Ascending aorta (tissue), 2 donors: Measurements from ENCODE around the gene DMPK. TPM values are rescaled to one million over a fixed set of nuclear protein-coding genes. Genes with fewer than 3 reads are reported as not detected.
"Not testable (repeated sequence)": the region's sequence is repeated elsewhere in the genome, so short reads cannot be mapped to it uniquely, and the experiment has no call there.

ENCODE experiments used
- DNase-seq, 2 donors: peaks; one replicate each; pipeline ENCODE4 v3.0.0-alpha.2; 2019; ENCODE audit warnings: low spot score in 2 of 2
- H3K27ac ChIP-seq, 2 donors: fragments of 200-600 bp; sonication (generic); one replicate each; pipeline ENCODE4 v1.5.1; 2016 to 2017; ENCODE audit warnings: mild to moderate bottlenecking in 1 of 2
- H3K27me3 ChIP-seq: fragments of 200-600 bp; sonication (generic); one replicate; pipeline ENCODE4 v1.5.1; 2017
- H3K36me3 ChIP-seq, 2 donors: fragments of 200-600 bp; sonication (generic); one replicate each; pipeline ENCODE4 v1.5.1; 2016
- H3K4me1 ChIP-seq, 2 donors: fragments of 200-600 bp; sonication (generic); one replicate each; pipeline ENCODE4 v1.5.1; 2016 to 2017; ENCODE audit warnings: mild to moderate bottlenecking in 1 of 2
- H3K4me3 ChIP-seq, 2 donors: fragments of 200-600 bp; sonication (generic); one replicate each; pipeline ENCODE4 v1.5.1; 2016 to 2017; ENCODE audit warnings: mild to moderate bottlenecking in 1 of 2
- H3K9me3 ChIP-seq, 2 donors: fragments of 200-600 bp; sonication (generic); one replicate each; pipeline ENCODE4 v1.5.1; 2016
- intact Hi-C: fragments of 100-400 bp; cut with DNase I; formaldehyde crosslinking; loops from one replicate; pipeline ENCODE4 v1.15.1; 2023
- total RNA-seq: library from RNA; depleted of rRNA; stranded (reverse); fragments of >200 nt; gene quantifications from one replicate; pipeline ENCODE4 v1.1.0, GENCODE V29; 2016
- TF ChIP-seq, protein P1 (sequence below), 3 experiments: fragments of 200-600 bp in 2 of 3; fragments of 450-650 bp in 1 of 3; sonication (generic) in 2 of 3; IDR thresholded peaks; one replicate each; pipeline ENCODE4 v1.5.1; 2016 to 2019; ENCODE audit warnings: antibody characterized with exemption in 3 of 3, mild to moderate bottlenecking in 1 of 3, moderate library complexity in 1 of 3

Gene DMPK
- total RNA-seq, 1 donor from 2014 or later = 76.8 TPM

GRCh38 chr19:45804959-45805230 is 22.6 kb upstream of the DMPK start:
- Histone ChIP-seq H3K4me1 (peaks cover 0 to 5% of the 10 kb centered on the region in 2 donors), H3K27ac (no peak overlapping the region), H3K27me3 (no peaks in the 10 kb centered on the region), H3K4me3 (no peak overlapping the region), H3K9me3 (no peaks in the 10 kb centered on the region), H3K36me3 (no peaks in the 10 kb centered on the region)
- intact Hi-C loops = no loop called here
- DNase-seq = no peak
- TF ChIP-seq, protein P1, sequence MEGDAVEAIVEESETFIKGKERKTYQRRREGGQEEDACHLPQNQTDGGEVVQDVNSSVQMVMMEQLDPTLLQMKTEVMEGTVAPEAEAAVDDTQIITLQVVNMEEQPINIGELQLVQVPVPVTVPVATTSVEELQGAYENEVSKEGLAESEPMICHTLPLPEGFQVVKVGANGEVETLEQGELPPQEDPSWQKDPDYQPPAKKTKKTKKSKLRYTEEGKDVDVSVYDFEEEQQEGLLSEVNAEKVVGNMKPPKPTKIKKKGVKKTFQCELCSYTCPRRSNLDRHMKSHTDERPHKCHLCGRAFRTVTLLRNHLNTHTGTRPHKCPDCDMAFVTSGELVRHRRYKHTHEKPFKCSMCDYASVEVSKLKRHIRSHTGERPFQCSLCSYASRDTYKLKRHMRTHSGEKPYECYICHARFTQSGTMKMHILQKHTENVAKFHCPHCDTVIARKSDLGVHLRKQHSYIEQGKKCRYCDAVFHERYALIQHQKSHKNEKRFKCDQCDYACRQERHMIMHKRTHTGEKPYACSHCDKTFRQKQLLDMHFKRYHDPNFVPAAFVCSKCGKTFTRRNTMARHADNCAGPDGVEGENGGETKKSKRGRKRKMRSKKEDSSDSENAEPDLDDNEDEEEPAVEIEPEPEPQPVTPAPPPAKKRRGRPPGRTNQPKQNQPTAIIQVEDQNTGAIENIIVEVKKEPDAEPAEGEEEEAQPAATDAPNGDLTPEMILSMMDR (IDR thresholded peaks at IDR 0.05) = no peak

GRCh38 chr19:45804140-45804958 is 22.1 kb upstream of the DMPK start:
- Histone ChIP-seq H3K36me3 (no peaks in the 10 kb centered on the region), H3K9me3 (no peaks in the 10 kb centered on the region), H3K4me1 (no peaks in the 10 kb centered on the region), H3K27me3 (no peaks in the 10 kb centered on the region), H3K27ac (no peak overlapping the region), H3K4me3 (no peak overlapping the region)
- intact Hi-C loops = no loop called here
- DNase-seq = no peak
- TF ChIP-seq, protein P1 (IDR thresholded peaks at IDR 0.05) = no peak

- no peaks in the 10 kb centered on the region for H3K9me3 ChIP-seq
- intact Hi-C loops = no loop called here
Measured at GRCh38 chr19:45801603-45802175, 19.4 kb upstream of the DMPK start.

GRCh38 chr19:45800070-45800553 is 17.8 kb upstream of the DMPK start:
- Histone ChIP-seq H3K36me3 (no peaks in the 10 kb centered on the region), H3K27ac (no peak overlapping the region), H3K4me3 (no peak overlapping the region), H3K27me3 (no peaks in the 10 kb centered on the region), H3K9me3 (no peaks in the 10 kb centered on the region), H3K4me1 (no peaks in the 10 kb centered on the region)
- TF ChIP-seq, protein P1 (IDR thresholded peaks at IDR 0.05) = no peak
- intact Hi-C loops = no loop called here
- DNase-seq = no peak

More at GRCh38 chr19:45801603-45802175, 19.4 kb upstream of the DMPK start:
- Histone ChIP-seq H3K27me3 (no peaks in the 10 kb centered on the region), H3K4me3 (no peak overlapping the region), H3K4me1 (no peaks in the 10 kb centered on the region), H3K27ac (no peak overlapping the region), H3K36me3 (no peaks in the 10 kb centered on the region)
- DNase-seq = no peak
- TF ChIP-seq, protein P1 (IDR thresholded peaks at IDR 0.05) = no peak

- not testable (repeated sequence) for H3K9me3 ChIP-seq, H3K27ac ChIP-seq, DNase-seq, H3K4me1 ChIP-seq, H3K4me3 ChIP-seq, H3K36me3 ChIP-seq, H3K27me3 ChIP-seq
- intact Hi-C loops = loop anchor here (1.0 to 2.0 kb wide), 3 partner anchors 17 to 107 kb away; partner anchors contain the start of genes DMPK and QPCTL
Measured at GRCh38 chr19:45799541-45799940, 17.3 kb upstream of the DMPK start.

DNA sequence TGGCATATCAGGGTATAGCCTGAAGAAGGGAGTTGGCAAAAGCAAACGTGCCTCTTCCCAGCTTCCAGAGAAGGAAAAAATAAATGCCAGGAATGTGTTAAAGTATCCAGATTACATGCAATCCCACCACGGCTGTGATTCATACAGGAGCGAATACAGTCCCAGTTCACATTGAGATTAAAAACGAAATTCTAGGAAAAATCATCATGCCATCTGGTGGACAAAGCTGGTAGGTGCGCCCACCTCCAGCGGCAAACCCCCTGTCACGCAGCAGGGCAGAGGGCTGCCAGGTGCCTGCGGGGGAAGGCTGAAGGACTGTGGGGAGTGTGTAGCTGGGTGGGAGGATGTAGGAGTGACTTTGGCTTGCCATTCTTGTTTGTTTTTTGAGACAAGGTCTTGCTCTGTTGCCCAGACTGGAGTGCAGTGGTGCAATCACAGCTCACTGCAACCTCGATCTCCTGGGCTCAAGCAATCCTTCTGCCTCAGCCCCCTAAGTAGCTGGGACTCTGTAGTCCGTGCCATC is 16.8 kb upstream of the DMPK start:
- peak in 1 of 2 donors; percentile 86 for DNase-seq
- H3K27ac ChIP-seq = no peak overlapping the region
- H3K27me3 ChIP-seq = no peaks in the 10 kb centered on the region
- intact Hi-C loops = loop anchor here (1.0 to 2.0 kb wide), 3 partner anchors 16 to 106 kb away; partner anchors contain the start of genes DMPK and QPCTL
- H3K9me3 ChIP-seq = no peaks in the 10 kb centered on the region
- TF ChIP-seq, protein P1 (IDR thresholded peaks at IDR 0.05) = peak; percentile 80 to 93 (median 90)
- H3K36me3 ChIP-seq = no peaks in the 10 kb centered on the region
- no peaks in the 10 kb centered on the region for H3K4me1 ChIP-seq
- no peak overlapping the region for H3K4me3 ChIP-seq
